CD14-positive monocyte (primary cell): Measurements from ENCODE around the gene ST8SIA6. TPM values are rescaled to one million over a fixed set of nuclear protein-coding genes. Genes with fewer than 3 reads are reported as not detected.

Source experiments
- DNase-seq, 3 donors: peaks; one replicate each; pipeline ENCODE4 v3.0.0-alpha.2; 2011 to 2022
- H2AFZ ChIP-seq: 2 replicates; pipeline ENCODE4 v1.6.0; 2012; ENCODE audit warnings: mild to moderate bottlenecking, low read depth, low read length, inconsistent platforms; ENCODE audit not compliant: insufficient read depth, poor library complexity, severe bottlenecking
- H3K27ac ChIP-seq, 2 donors: 1 replicate in 1 of 2; 2 replicates in 1 of 2; pipeline ENCODE4 v1.5.1; 2012 to 2013; ENCODE audit warnings: low read length in 2 of 2, control low read depth in 1 of 2, inconsistent platforms in 1 of 2, low read depth in 1 of 2, mild to moderate bottlenecking in 1 of 2
- H3K27me3 ChIP-seq, 2 donors: one replicate each; pipeline versions ENCODE4 v1.6.0 to v1.6.1; 2011 to 2013; ENCODE audit warnings: low read length in 2 of 2; ENCODE audit not compliant: control insufficient read depth in 2 of 2, insufficient read depth in 2 of 2
- H3K36me3 ChIP-seq, 2 donors: replicated peaks in 1 of 2; 1 replicate in 1 of 2; 2 replicates in 1 of 2; pipeline versions ENCODE4 v1.5.1 to v1.6.1; 2012 to 2013; ENCODE audit warnings: low read length in 2 of 2, control low read depth in 1 of 2, inconsistent platforms in 1 of 2, mild to moderate bottlenecking in 1 of 2; ENCODE audit not compliant: insufficient read depth in 2 of 2, control insufficient read depth in 1 of 2
- H3K4me1 ChIP-seq, 2 donors: 1 replicate in 1 of 2; 2 replicates in 1 of 2; pipeline versions ENCODE4 v1.5.1 to v1.6.1; 2012 to 2013; ENCODE audit warnings: low read length in 2 of 2, control low read depth in 1 of 2, inconsistent platforms in 1 of 2, mild to moderate bottlenecking in 1 of 2, moderate library complexity in 1 of 2; ENCODE audit not compliant: insufficient read depth in 2 of 2, control insufficient read depth in 1 of 2
- H3K4me2 ChIP-seq: replicated peaks from 2 replicates; pipeline ENCODE3; 2012; ENCODE audit warnings: low read length, moderate library complexity, mild to moderate bottlenecking; ENCODE audit not compliant: poor library complexity, severe bottlenecking; ENCODE audit errors: extremely low read depth
- H3K4me3 ChIP-seq, 3 experiments: fragments of 200-600 bp in 1 of 3; sonication (generic) in 1 of 3; replicated peaks in 1 of 3; 1 replicate in 2 of 3; 2 replicates in 1 of 3; pipeline ENCODE4 v1.5.1; 2011 to 2013; ENCODE audit warnings: low read length in 3 of 3, mild to moderate bottlenecking in 3 of 3, control low read depth in 2 of 3, low read depth in 2 of 3, inconsistent platforms in 1 of 3, moderate library complexity in 1 of 3
- H3K79me2 ChIP-seq: 2 replicates; pipeline ENCODE4 v1.6.0; 2012; ENCODE audit warnings: mild to moderate bottlenecking, control low read depth, inconsistent platforms, low read length, moderate library complexity; ENCODE audit not compliant: insufficient read depth
- H3K9ac ChIP-seq: 2 replicates; pipeline ENCODE4 v1.6.0; 2017; ENCODE audit warnings: low read length, mild to moderate bottlenecking; ENCODE audit not compliant: insufficient read depth, poor library complexity, severe bottlenecking
- H3K9me3 ChIP-seq, 2 donors: replicated peaks in 1 of 2; 1 replicate in 1 of 2; 2 replicates in 1 of 2; pipeline versions ENCODE4 v1.5.1 to v1.6.1; 2012 to 2013; ENCODE audit warnings: low read length in 2 of 2, control low read depth in 1 of 2; ENCODE audit not compliant: control insufficient read depth in 1 of 2, insufficient read depth in 1 of 2
- H4K20me1 ChIP-seq: 2 replicates; pipeline ENCODE4 v1.6.0; 2012; ENCODE audit warnings: mild to moderate bottlenecking, low read length, control low read depth, moderate library complexity; ENCODE audit not compliant: insufficient read depth
- H3K27ac Mint-ChIP-seq, 7 donors: one replicate each; pipeline ENCODE4 v1.8.0; 2020; ENCODE audit warnings: mild to moderate bottlenecking in 7 of 7, mixed read lengths in 7 of 7, moderate library complexity in 6 of 7, inconsistent platforms in 2 of 7
- H3K27me3 Mint-ChIP-seq, 3 donors: one replicate each; pipeline ENCODE4 v1.8.0; 2021 to 2022; ENCODE audit warnings: low read depth in 3 of 3, mild to moderate bottlenecking in 3 of 3, mixed read lengths in 3 of 3, moderate library complexity in 3 of 3, inconsistent platforms in 1 of 3
- H3K36me3 Mint-ChIP-seq, 2 donors: one replicate each; pipeline ENCODE4 v1.8.0; 2020; ENCODE audit warnings: mixed read lengths in 2 of 2, inconsistent platforms in 1 of 2, mild to moderate bottlenecking in 1 of 2
- H3K4me1 Mint-ChIP-seq: one replicate; pipeline ENCODE4 v1.8.0; 2020; ENCODE audit warnings: mild to moderate bottlenecking, mixed read lengths
- H3K4me3 Mint-ChIP-seq, 2 donors: one replicate each; pipeline ENCODE4 v1.8.0; 2020; ENCODE audit warnings: mild to moderate bottlenecking in 2 of 2, mixed read lengths in 2 of 2, moderate library complexity in 1 of 2
- H3K9me3 Mint-ChIP-seq, 7 donors: one replicate each; pipeline ENCODE4 v1.8.0; 2020 to 2022; ENCODE audit warnings: mixed read lengths in 7 of 7, mild to moderate bottlenecking in 6 of 7, moderate library complexity in 6 of 7, inconsistent platforms in 2 of 7
- WGBS: methylation state at CpG from one replicate; pipeline ENCODE4 v1.1.5; 2013; ENCODE audit warnings: missing lambda C conversion rate; ENCODE audit not compliant: insufficient coverage; 5-methylcytosine and 5-hydroxymethylcytosine counted together
- intact Hi-C, 2 donors: fragments of 100-400 bp; cut with micrococcal nuclease; formaldehyde crosslinking; loops; one replicate each; pipeline versions ENCODE4 v1.15.0 to v1.15.1; 2023
- polyA plus RNA-seq, 3 donors: library from polyadenylated mRNA; depleted of rRNA in 1 of 3; unstranded in 2 of 3; stranded (reverse) in 1 of 3; fragments of 300-500 nt in 2 of 3; fragments of >200 nt in 1 of 3; fragmentation: Illumina TruSeq in 2 of 3; gene quantifications; 1 replicate in 2 of 3; 2 replicates in 1 of 3; pipeline ENCODE4 v1.2.3, GENCODE V29; 2012 to 2021
- TF ChIP-seq, protein P1 (sequence below): fragments of 200-600 bp; IDR thresholded peaks from one replicate; pipeline ENCODE4 v1.8.0; 2022; ENCODE audit warnings: antibody characterized with exemption, mild to moderate bottlenecking

The ST8SIA6 gene
- polyA plus RNA-seq, 3 donors: 0.11 TPM; not detected in 2

DNA sequence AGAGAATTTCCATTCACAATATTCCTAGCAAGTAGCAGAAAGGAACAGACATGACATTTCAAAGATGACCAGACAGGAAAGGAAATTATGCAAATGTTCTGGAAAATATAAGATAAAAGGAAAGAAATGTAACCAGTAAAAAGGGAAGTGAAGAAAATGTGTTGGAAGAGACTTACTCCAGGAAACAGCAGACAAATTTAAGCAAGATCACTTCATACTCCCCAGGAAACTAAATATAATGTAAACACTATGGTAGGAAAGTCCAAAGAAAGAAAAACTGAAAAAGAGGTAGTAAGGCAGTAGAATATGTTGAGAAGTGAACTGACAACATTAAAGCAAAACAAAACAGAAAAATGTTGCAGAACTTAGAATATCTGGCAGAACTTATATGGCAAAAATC is 6.4 kb upstream of the ST8SIA6 start:
- H3K27me3 Mint-ChIP-seq: peaks cover 0 to 3% (median 2%) of the 10 kb centered on the region in 3 donors
- no peaks in the 10 kb centered on the region for H4K20me1 ChIP-seq
- H3K4me3 Mint-ChIP-seq: peak overlapping the region in 1 of 2 donors; percentile 14
- intact Hi-C loops: no loop called here
- H3K9ac ChIP-seq: no peak overlapping the region
- no peaks in the 10 kb centered on the region for H3K36me3 ChIP-seq
- no peak overlapping the region for H3K27ac ChIP-seq
- H3K4me1 Mint-ChIP-seq: peaks cover 22% of the 10 kb centered on the region
- H3K9me3 ChIP-seq: no peaks in the 10 kb centered on the region
- no peak overlapping the region for H2AFZ ChIP-seq
- DNase-seq: peak in 1 of 3 donors; percentile 8
- H3K27ac Mint-ChIP-seq: peak overlapping the region in 2 of 7 donors; percentile 2 to 24
- no peaks in the 10 kb centered on the region for H3K79me2 ChIP-seq
- no peak overlapping the region for H3K4me3 ChIP-seq
- H3K27me3 ChIP-seq: peaks cover 0 to 4% of the 10 kb centered on the region in 2 donors
- peaks cover 14 to 16% of the 10 kb centered on the region in 2 donors for H3K4me1 ChIP-seq
- H3K4me2 ChIP-seq: peak overlapping the region; percentile 2
- TF ChIP-seq, protein P1, sequence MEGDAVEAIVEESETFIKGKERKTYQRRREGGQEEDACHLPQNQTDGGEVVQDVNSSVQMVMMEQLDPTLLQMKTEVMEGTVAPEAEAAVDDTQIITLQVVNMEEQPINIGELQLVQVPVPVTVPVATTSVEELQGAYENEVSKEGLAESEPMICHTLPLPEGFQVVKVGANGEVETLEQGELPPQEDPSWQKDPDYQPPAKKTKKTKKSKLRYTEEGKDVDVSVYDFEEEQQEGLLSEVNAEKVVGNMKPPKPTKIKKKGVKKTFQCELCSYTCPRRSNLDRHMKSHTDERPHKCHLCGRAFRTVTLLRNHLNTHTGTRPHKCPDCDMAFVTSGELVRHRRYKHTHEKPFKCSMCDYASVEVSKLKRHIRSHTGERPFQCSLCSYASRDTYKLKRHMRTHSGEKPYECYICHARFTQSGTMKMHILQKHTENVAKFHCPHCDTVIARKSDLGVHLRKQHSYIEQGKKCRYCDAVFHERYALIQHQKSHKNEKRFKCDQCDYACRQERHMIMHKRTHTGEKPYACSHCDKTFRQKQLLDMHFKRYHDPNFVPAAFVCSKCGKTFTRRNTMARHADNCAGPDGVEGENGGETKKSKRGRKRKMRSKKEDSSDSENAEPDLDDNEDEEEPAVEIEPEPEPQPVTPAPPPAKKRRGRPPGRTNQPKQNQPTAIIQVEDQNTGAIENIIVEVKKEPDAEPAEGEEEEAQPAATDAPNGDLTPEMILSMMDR: no peak
- peaks cover 0 to 3% (median 2%) of the 10 kb centered on the region in 7 donors for H3K9me3 Mint-ChIP-seq
- peaks cover 0 to under 1% of the 10 kb centered on the region in 2 donors for H3K36me3 Mint-ChIP-seq

DNA sequence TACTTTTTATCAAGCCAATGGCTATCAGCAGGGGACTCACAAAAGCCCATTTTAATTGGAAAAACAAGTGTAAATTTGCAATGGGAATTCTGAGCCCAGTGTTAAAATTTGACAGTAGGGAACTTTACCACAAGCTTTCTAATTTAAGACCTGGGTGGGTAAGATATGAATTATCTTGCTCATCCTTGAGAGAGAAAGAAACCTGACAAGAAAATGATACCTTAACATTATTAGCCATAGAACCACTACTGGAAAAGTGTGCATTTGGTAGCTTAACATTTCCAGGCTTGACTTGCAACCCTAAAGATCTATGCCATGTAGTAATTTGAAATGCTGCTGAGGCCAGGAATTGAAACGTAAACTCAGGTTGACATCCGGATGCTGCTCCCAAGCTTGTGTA is 2.7 kb upstream of the ST8SIA6 start:
- Histone ChIP-seq H3K9ac (no peak overlapping the region), H3K79me2 (no peaks in the 10 kb centered on the region), H3K4me3 (no peak overlapping the region), H3K27ac (no peak overlapping the region), H4K20me1 (no peaks in the 10 kb centered on the region), H3K36me3 (no peaks in the 10 kb centered on the region), H3K9me3 (no peaks in the 10 kb centered on the region), H3K27me3 (peaks cover 11 to 26% of the 10 kb centered on the region in 2 donors), H3K4me1 (peaks cover 31 to 41% of the 10 kb centered on the region in 2 donors), H2AFZ (no peak overlapping the region), H3K4me2 (no peak overlapping the region)
- peaks cover 42% of the 10 kb centered on the region for H3K4me1 Mint-ChIP-seq
- H3K27ac Mint-ChIP-seq: no peak overlapping the region
- no peak overlapping the region for H3K4me3 Mint-ChIP-seq
- intact Hi-C loops: no loop called here
- TF ChIP-seq, protein P1: no peak
- DNase-seq: no peak
- H3K9me3 Mint-ChIP-seq: peaks cover 0 to 11% (median 5%) of the 10 kb centered on the region in 7 donors
- peaks cover 0 to 8% of the 10 kb centered on the region in 2 donors for H3K36me3 Mint-ChIP-seq
- H3K27me3 Mint-ChIP-seq: peaks cover 21 to 26% (median 25%) of the 10 kb centered on the region in 3 donors
- WGBS: no CpG with 5 or more reads among the region's 2 CpGs
